ENCODE results near the gene OR4Q3. TPM values are rescaled to one million over a fixed set of nuclear protein-coding genes. Genes with fewer than 3 reads are reported as not detected.
"Not testable (repeated sequence)": the region's sequence is repeated elsewhere in the genome, so short reads cannot be mapped to it uniquely, and the experiment has no call there.

OR4Q3 gene
- total and polyA plus RNA-seq, 11 donors = not detected

DNA sequence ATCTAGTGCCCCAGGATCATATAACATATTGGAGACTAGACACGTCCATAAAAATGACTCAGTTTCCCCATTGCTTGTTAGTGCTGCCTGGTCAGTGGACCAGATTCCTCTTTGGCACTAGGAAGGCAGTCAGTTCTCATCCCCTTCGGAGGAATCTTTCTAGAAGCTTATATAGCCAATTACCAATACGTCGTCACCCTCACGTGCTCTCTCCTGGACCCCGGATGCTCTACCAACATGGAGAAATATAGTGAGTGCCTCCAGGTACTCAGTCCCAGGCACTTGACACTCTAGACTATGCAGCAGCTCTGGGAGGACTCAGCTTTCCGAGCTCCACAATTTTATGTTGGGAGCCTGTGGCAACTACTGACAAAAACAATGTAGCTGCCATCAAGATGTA lies 44.8 kb downstream of the OR4Q3 start:
- DNase-seq; H3K9me3 ChIP-seq; H3K4me1 ChIP-seq; H3K36me3 ChIP-seq; intact Hi-C loops (cut with DNase I); H3K27me3 ChIP-seq; H3K4me3 ChIP-seq; ATAC-seq; H3K27ac ChIP-seq: not testable (repeated sequence)
- WGBS, 4 donors = 56 to 69% (median 64%) methylated on average over 7 of the region's 7 CpGs

GRCh38 chr14:19796520-19797108 lies 53.2 kb downstream of the OR4Q3 start:
- H3K36me3 ChIP-seq; H3K27me3 ChIP-seq; intact Hi-C loops (cut with DNase I); H3K4me1 ChIP-seq; H3K27ac ChIP-seq; DNase-seq; H3K4me3 ChIP-seq; ATAC-seq; H3K9me3 ChIP-seq: not testable (repeated sequence)
- 60 to 65% (median 64%) methylated on average over 10 of the region's 10 CpGs for WGBS, 4 donors

Other genes starting within 250 kb of the OR4Q3 start
- not detected for gene OR11H2, start 29.7 kb upstream of the OR4Q3 start, total RNA-seq
- not detected for gene OR11H2, start 29.7 kb upstream of the OR4Q3 start, polyA plus RNA-seq
- not detected for gene OR4M1, start 29.9 kb downstream of the OR4Q3 start, total RNA-seq
- not detected for gene OR4M1, start 29.9 kb downstream of the OR4Q3 start, polyA plus RNA-seq
- gene OR4N2, start 60.2 kb downstream of the OR4Q3 start, total RNA-seq = under 1 TPM in 1 of 9 donors, not detected in 8; 0.09 TPM
- gene OR4N2, start 60.2 kb downstream of the OR4Q3 start, polyA plus RNA-seq = not detected
- gene OR4K2, start 131.6 kb downstream of the OR4Q3 start, total RNA-seq = not detected
- not detected for gene OR4K2, start 131.6 kb downstream of the OR4Q3 start, polyA plus RNA-seq
- gene OR4K5, start 177.0 kb downstream of the OR4Q3 start, total RNA-seq = not detected
- not detected for gene OR4K5, start 177.0 kb downstream of the OR4Q3 start, polyA plus RNA-seq
- gene OR4K1, start 187.3 kb downstream of the OR4Q3 start, total RNA-seq = not detected
- not detected for gene OR4K1, start 187.3 kb downstream of the OR4Q3 start, polyA plus RNA-seq
- not detected for gene OR4K15, start 232.0 kb downstream of the OR4Q3 start, total RNA-seq
- gene OR4K15, start 232.0 kb downstream of the OR4Q3 start, polyA plus RNA-seq = not detected

Measured in heart left ventricle (tissue), 16 donors.